Measurements from ENCODE around the gene DAND5.

- TF ChIP-seq FOXM1 (IDR thresholded peaks at IDR 0.05; ENCODE audit: low read depth) (no peak), EP300 (IDR thresholded peaks at IDR 0.05; ENCODE audit: borderline replicate concordance in 1 of 2, low read depth in 1 of 2, low read length in 1 of 2) (no peak), FOXJ3 (CRISPR knock-in tag; IDR thresholded peaks at IDR 0.05) (peak; percentile 38; the same call in 1 of the 2 replicates), TEAD4 (IDR thresholded peaks at IDR 0.05; ENCODE audit: borderline replicate concordance, insufficient read depth) (no peak), REST (IDR thresholded peaks at IDR 0.05; ENCODE audit: low read depth, low read length) (no peak), SMC3 (IDR thresholded peaks at IDR 0.05; ENCODE audit: low read depth, low read length) (no peak), NRF1 (IDR thresholded peaks at IDR 0.05; ENCODE audit: low read depth, low read length) (peak; percentile 98), EZH2phosphoT487 (IDR thresholded peaks at IDR 0.05; ENCODE audit: borderline replicate concordance, low read depth) (no peak), POLR2AphosphoS5 (IDR thresholded peaks at IDR 0.05; ENCODE audit: low read depth, low read length) (peak; percentile 94), MAX (IDR thresholded peaks at IDR 0.05; ENCODE audit: low read depth) (peak; percentile 83; the same call in 1 of the 2 replicates), FOSL2 (IDR thresholded peaks at IDR 0.05; ENCODE audit: borderline replicate concordance, low read depth) (no peak)
- TF ChIP-seq, protein P1, sequence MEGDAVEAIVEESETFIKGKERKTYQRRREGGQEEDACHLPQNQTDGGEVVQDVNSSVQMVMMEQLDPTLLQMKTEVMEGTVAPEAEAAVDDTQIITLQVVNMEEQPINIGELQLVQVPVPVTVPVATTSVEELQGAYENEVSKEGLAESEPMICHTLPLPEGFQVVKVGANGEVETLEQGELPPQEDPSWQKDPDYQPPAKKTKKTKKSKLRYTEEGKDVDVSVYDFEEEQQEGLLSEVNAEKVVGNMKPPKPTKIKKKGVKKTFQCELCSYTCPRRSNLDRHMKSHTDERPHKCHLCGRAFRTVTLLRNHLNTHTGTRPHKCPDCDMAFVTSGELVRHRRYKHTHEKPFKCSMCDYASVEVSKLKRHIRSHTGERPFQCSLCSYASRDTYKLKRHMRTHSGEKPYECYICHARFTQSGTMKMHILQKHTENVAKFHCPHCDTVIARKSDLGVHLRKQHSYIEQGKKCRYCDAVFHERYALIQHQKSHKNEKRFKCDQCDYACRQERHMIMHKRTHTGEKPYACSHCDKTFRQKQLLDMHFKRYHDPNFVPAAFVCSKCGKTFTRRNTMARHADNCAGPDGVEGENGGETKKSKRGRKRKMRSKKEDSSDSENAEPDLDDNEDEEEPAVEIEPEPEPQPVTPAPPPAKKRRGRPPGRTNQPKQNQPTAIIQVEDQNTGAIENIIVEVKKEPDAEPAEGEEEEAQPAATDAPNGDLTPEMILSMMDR (IDR thresholded peaks at IDR 0.05), result no peak
- TF ChIP-seq, protein P2, sequence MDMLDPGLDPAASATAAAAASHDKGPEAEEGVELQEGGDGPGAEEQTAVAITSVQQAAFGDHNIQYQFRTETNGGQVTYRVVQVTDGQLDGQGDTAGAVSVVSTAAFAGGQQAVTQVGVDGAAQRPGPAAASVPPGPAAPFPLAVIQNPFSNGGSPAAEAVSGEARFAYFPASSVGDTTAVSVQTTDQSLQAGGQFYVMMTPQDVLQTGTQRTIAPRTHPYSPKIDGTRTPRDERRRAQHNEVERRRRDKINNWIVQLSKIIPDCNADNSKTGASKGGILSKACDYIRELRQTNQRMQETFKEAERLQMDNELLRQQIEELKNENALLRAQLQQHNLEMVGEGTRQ (IDR thresholded peaks at IDR 0.05; ENCODE audit: borderline replicate concordance, low read depth, low read length), result peak; percentile 93
Measured at GRCh38 chr19:12945479-12946091, 23.8 kb upstream of the DAND5 start, which contains the start of gene RAD23A.

Measured in SK-N-SH (cell line).